GM18517 (cell line): ENCODE measurements around the gene ZNF490.
"Not testable (repeated sequence)": the region's sequence is repeated elsewhere in the genome, so short reads cannot be mapped to it uniquely, and the experiment has no call there.

Experiments used
- ATAC-seq: cut with Tn5 transposase; IDR thresholded peaks from one replicate; pipeline ENCODE4 v1.9.1; 2021; ENCODE audit warnings: mild to moderate bottlenecking, moderate library complexity; ENCODE audit not compliant: unreplicated experiment

ZNF490 gene

DNA sequence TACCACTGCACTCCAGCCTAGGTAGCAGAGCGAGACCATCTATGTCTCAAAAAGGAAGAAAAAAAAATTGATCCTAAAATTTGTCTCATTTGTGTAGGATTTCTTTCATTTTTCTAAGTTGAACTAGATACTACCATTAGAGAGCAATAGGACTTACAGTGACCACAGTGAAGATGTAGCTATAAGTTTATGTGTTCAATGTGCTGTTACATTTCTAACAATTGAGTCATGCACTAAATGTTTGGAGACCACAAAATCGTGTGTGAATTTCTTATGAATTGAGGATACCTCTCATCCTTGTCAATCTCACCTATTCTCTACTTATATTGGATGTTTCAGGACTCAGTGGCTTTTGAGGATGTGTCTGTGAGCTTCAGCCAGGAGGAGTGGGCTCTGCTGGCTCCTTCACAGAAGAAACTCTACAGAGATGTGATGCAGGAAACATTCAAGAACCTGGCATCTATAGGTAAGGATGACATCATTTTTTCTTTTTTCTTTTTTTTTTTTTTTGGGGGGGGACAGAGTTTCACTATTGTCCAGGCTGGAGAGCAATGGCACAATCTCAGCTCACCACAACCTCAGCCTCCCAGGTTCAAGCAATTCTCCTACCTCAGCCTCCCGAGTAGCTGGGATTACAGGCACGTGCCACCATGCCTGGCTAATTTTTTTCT, 12.9 kb upstream of the ZNF490 start:
- no peak for ATAC-seq

DNA sequence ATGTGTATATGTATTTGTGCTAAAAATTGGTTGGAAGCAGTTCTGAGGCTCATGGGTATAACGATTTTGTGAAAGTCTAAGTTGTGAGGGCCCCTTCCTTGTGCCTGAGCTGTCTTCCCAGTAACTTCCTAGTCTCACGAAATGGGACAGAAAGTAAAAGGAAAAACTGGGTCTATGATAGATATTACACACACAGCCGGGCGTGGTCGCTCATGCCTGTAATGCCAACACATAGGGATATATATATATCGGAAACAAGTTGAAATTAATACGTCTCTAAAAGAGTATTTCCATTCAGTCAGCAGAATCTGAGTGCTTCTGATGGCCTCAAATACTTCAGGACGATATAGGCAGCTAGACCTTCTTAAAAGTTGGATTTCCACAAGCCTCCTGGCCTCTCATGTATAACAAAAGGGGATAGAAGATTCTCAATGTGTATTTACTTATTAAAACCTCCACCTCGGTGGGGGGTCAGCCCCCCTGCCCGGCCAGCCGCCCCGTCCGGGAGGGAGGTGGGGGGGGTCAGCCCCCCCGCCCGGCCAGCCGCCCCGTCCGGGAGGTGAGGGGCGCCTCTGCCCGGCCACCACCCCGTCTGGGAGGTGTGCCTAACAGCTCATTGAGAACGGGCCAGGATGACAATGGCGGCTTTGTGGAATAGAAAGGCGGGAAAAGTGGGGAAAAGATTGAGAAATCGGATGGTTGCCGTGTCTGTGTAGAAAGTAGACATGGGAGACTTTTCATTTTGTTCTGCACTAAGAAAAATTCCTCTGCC, 10.8 kb upstream of the ZNF490 start:
- ATAC-seq, result not testable (repeated sequence)

DNA sequence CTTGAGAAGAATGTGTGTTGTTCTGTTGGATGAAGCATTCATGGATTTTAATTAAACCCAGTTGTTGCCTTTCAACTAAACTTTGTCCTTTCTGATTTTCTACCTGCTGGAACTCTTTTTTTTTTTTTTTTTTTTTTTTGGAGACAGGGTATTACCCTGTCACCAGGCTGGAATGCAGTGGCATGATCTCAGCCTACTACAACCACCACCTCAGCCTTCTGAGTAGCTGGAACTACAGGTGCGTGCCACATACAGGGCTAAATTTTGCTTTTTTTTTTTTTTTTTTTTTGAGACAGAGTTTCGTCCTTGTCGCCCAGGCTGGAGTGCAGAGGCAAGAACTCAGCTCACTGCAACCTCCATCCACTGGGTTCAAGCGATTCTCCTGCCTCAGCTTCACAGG, 7.0 kb upstream of the ZNF490 start:
- ATAC-seq, result no peak

DNA sequence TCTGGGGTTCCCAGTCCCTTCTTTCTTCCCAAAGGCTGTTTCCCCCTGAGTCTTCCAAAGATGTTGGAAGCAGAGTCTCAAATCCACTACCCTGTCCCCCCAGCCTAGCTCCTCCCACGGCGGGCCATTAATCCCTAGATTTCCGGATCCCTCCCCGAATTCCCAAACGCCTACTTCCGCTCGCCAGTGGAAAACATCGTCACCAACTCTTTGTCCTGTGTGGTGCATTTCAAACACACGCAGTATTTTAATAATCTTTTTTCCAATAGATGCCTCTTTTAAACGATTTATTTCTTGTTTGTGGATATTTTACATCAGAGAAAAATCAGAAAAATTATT, 717 bp upstream of the ZNF490 start:
- ATAC-seq, result no peak

DNA sequence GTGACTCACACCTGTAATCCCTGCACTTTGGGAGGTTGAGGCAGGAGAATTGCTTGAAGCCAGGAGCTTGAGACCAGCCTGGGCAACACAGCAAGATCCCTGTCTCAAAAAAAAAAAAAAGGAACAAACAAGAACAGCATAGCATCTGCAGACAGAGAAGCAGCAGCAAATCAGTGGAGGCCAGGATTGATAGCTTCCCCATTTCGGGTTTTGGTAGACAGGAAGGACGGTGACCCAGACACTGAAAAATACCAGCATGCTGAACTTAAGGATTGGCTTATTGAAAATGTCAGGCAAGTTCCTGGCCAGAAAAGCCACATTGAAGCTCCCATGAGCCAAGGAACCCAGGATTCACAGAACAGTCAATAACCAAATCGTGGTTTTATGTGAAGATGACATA, 3.0 kb downstream of the ZNF490 start:
- no peak for ATAC-seq

DNA sequence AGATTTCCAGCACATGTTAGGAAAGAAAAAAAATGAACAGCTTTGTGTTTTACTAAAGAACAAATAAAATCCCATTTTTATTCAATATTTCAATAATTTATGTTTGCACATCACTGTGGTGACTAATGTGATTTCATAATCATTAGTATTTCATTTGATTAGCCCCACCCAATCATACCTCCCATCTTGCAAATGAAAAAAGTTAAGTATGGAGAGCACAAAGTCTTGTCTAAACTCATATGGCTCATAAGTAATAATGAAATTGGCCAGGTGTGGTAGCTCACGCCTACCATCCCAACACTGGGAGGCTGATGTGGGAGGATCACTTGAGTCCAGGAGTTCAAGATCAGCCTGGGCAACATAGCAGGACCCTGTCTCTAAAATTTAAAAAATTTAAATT, 3.8 kb downstream of the ZNF490 start:
- ATAC-seq, result no peak

DNA sequence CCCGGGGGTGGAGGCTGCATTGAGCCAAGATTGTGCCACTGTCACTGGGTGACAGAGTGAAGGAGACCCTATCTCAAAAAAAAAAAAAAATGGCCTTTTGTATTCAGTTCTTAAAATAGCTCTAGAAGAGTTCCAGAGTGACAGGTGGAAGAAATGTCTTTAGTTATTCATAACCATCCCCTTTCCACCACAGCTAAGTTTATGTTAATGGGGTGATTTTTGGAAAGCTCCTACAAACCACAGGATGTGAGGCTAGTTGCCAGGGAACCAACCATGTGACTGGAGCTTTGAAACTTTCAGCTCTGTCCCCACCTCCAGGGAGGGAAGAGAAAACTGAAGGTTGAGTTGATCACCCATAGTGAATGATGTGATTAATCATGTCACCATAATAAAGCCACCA, 6.9 kb downstream of the ZNF490 start:
- no peak for ATAC-seq

DNA sequence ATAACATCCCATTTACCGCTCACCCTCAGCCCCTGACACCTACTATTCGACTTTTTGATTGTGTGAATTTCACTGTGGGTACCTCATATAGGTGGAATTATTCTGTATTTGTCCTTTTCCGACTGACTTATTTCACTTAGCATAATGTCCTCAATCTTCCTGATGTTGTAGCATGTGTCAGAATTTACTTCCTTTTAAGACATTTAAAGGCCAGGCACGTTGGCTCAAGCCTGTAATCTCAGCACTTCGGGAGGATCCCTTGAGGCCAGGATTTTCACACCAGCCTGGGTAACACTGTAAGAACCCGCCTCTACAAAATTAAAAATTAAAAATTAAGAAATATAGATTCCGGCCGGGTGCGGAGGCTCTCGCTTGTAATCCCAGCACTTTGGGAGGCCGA, 13.0 kb downstream of the ZNF490 start:
- no peak for ATAC-seq

DNA sequence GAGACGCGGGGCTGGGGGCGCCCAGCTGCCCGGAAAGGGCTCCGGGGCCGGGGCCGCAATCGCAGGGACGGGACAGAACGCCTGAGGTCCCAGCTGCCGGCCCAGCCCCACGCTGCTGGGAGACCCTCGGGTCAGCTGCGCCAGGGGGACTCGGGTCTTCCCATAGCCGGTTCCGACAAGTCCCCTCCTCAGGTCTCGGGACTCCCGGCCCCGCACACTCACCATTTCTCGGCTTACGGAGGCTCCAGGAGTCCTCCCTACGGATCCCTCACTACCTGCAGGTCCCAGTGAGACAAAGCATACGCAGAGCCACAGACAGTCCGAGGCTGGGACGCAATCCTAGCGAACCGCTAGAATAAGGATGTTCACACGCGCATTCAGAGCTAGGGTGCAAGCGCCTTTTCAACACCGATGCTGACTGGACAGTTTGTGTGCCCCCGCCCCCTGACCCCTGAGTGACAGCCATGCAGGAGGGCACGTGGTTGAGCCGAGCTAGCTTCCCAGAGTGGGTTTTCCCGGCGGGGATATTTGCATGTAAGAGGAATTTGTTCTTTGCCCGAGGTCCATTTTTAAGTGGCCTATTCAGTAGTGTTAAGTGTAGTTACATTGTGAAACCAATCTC, 13.6 kb downstream of the ZNF490 start:
- no peak for ATAC-seq

DNA sequence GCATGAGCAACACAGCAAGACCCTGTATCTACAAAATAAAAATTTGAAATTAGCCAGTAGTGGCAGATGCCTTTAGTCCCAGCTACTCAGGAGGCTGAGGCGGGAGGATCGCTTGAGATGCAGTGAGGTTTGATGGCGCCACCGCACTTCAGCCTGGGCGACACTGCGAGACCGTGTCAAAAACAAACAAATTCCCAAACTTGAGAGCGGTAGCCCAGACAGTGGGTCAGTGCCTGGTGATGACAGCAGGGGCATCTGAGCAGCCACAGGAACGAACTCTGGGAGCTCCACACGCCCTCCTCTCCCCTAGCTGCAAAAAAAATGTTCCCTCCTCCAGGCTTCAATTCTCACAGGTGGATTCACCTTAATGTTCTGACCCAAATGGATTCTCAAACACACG, 14.1 kb downstream of the ZNF490 start:
- no peak for ATAC-seq

DNA sequence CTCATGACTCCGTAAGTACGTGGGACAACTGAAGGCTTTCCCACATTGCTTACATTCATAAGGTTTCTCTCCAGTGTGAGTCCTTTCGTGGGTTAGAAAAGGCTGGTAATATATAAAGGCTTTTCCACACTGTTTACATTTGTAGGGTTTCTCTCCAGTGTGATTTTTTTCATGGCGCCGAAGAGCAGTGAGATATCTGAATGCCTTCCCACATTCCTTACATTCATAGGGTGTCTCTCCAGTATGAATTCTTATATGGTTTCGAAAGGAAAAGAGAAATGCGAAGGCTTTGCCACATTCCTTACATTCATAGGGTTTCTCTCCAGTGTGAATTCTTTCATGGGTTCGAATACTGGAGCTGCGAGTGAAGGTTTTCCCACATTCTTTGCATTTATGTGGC, 29.5 kb downstream of the ZNF490 start:
- no peak for ATAC-seq

DNA sequence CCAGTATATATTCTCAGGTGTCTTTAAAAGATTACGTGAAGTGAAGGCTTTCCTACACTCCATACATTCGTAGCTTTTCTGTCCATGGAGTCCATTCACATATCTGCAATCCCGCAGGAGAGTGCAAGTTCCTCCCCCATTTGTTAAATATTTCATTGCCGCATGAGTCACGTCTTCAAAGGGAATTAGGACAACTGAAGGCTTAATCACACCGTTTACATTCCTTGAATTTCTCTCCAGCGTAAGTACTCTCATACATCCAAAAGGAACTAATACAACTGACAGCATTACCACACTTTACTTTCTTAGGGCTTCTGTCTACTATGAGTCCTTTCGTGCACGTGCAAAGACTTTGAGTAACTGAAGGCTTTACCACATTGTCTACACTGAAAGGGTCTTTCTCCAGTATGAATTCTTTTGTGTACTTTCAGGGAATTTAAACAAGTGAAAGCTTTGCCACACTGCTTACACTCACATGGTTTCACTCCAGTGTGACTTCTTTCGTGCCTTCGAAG, 30.4 kb downstream of the ZNF490 start:
- ATAC-seq, result no peak

DNA sequence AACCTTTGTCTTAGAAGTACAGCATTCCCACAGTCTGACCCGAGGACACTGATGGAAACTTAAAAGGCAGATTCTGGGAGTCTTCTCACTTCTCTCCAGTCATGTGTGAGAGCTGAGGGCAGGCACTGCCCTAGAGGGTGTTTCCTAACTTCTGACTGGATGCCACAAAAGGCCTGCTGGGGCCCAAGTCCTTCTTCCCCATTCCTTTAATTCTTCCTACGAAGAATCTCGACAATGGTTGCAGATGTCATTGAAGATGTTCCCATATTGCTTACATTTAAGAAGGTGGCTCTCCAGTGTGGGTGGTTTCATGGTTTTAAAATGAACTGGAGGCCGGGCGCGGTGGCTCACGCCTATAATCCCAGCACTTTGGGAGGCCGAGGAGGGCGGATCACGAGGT, 32.0 kb downstream of the ZNF490 start:
- ATAC-seq, result no peak

DNA sequence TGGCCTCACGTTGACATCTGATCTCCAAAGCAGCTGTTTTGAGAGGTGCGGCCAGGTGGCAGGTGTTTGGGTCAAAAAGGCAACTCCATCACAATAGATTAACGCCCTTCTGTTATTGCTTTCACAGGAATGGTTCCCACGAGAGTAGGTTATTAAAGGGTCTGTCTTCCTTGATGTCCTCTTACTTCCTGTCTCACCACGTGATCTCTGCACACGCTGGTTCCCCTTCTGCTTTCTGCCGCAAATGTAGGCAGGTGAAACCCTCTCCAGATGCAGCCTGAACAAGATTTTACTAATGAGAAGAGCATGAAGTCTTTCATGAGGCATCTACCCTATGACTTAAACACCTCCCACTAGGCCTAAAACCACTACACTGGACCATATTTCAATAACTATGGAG, 36.6 kb downstream of the ZNF490 start:
- ATAC-seq, result no peak

DNA sequence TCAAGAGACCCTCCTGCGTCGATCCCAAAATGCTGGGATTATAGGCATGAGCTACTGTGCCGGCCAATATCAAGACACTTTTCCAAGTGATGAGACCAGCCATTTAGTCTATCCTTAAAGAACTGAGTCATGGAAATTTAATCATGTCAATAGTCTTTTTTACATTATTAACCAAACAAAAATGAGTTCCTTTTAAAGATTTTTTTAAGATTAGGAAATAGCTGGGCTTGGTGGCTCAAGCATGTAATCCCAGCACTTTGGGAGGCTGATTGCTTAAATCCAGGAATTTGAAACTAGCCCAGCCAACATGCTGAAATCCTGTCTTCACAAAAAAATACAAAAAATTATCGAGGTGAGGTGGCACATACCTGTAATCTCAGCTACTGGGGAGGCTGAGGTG, 42.7 kb downstream of the ZNF490 start:
- ATAC-seq, result no peak

DNA sequence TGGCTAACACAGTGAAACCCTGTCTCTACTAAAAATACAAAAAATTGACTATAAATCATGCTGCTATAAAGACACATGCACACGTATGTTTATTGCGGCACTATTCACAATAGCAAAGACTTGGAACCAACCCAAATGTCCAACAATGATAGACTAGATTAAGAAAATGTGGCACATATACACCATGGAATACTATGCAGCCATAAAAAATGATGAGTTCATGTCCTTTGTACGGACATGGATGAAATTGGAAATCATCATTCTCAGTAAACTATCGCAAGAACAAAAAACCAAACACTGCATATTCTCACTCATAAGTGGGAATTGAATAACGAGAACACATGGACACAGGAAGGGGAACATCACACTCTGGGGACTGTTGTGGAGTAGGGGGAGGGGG, 44.2 kb downstream of the ZNF490 start:
- ATAC-seq, result not testable (repeated sequence)

DNA sequence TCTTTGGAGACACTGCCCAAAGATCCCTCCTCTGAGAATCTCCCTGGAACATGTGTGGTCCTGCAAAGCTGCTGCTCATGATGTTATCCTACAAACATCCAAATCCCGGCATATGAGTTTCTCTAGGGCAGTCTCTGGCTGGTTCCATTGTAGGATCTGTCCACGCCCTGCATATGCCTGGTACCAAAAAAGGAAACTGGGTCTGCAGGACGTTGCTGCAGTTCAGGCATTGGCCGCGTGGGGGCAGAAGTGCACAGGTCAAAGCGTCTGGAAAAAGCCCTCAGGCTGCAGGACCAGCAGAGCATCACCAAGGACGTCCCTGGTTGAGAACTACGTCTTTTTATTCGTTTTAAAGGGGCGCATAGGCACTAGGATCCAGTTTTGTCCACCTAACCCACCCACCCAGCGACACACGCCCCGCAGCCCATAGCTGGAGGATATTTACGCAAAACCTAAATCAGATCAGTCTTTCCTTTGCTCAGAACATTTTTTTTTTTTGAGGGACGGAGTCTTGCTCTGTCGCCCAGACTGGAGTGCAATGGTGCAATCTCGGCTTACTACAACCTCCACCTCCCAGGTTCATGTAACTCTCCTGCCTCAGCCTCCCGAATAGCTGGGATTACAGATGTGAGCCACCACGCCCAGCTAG, 46.5 kb downstream of the ZNF490 start:
- no peak for ATAC-seq

DNA sequence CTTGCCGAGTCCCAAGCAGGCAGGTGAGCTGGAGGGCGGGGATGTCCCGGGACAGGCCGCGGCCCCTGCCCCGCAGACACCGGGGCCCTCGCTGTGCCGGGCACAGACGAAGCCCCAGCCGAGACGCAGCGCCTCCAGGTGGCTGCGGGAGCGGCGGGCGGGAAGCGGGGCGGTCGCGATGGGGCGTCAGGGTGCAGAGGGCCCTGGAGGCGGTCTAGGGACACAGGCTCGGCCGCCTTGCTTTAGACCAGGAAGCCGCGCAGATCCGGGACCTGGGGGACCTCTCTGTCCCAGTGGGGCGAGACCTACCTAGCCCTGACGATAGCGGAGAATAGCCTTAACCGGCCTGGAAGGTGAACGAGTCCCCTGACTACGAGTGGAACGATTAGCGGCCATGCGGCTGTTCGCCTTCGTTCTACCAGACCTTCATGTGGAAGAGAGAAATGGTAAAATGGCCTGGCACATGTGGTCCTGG, 55.1 kb downstream of the ZNF490 start:
- ATAC-seq, result no peak

DNA sequence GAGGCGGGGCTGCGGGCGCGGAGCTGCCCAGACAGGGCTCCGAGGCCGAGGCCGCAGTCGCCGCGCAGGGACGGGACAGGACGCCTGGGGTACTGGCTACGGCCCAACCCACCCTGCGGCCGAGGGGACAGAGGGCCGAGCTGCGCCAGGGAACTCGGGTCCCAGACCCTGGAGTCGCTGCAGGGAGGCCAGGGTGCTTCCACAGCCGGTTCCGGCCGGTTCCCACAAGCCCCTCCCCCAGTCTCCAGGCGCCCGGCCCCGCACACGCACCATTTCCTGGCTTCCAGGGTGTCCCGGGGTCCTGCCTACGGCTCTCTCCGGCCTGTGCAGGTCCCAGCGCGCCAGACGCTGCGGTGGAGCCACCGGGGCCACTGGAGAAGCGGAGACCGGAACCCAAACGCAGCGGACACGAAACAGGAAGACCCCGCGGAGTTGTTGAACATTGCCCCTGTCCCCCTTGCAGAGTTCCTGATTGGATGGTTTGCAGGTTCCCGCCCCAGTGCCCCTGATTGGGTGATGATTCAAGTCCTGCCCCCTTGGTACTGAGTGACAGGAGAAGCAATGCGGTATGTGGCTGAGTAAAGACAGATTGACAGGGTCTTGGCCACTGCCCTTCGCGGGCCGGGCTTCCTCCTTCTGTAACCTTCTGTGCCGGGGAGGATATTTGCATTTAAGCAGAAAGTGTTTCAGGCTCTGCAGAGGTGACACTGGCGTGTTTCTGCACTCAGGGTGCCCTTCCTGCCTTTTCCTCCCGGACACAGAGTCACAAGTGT, 59.4 kb downstream of the ZNF490 start, which contains the start of gene ZNF564:
Gene ZNF564 (minus strand): TSS at position 423 of the 773 bp plus-strand sequence. CDS start 150 bp downstream, at position 273.
- peak; percentile 98 for ATAC-seq

DNA sequence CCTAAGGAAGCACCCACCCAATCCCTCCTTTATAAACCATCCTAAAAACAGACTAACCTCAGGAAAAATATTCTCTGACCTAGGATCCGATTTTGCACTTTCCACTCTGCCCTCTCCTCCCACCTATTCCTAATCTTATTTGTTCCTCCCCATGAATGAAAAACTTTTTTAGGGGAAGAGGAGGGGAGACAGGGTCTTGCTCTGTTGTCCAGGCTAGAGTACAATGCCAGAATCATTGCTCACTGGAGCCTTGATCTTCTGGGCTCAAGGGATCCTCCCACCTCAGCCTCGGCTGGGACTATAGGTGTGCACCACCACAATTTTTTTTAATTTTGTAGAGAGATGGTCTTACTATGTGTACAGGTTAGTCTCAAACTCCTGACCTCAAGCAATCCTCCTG, 63.7 kb downstream of the ZNF490 start:
- no peak for ATAC-seq

DNA sequence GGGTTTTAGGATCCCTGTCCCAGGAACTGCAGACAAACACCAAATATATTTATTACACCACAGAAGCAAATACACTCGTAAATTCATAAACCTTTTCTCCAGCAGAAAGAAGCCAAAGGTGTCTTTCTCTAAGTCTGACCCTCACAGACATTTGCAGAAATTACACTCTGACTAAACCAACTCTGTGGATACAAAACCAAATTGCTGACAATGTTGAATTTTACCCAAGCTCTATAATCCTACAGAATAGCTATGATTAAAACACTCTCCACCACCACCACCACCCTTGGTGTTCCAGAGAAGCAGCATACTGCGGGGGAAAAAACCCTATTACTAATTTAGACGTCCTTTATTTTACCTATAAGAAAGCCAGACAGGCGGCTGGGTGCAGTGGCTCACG, 64.5 kb downstream of the ZNF490 start:
- no peak for ATAC-seq
